Amniotic stem cell (primary cell): Measurements from ENCODE around the gene WAPL.
"Not testable (repeated sequence)": the region's sequence is repeated elsewhere in the genome, so short reads cannot be mapped to it uniquely, and the experiment has no call there.

Experiments used
- DNase-seq: peaks from one replicate; lab custom pipeline; 2025; lab: John Stamatoyannopoulos, UW

The WAPL gene

GRCh38 chr10:86410542-86411124 lies 111.0 kb downstream of the WAPL start:
- no peak for DNase-seq

DNA sequence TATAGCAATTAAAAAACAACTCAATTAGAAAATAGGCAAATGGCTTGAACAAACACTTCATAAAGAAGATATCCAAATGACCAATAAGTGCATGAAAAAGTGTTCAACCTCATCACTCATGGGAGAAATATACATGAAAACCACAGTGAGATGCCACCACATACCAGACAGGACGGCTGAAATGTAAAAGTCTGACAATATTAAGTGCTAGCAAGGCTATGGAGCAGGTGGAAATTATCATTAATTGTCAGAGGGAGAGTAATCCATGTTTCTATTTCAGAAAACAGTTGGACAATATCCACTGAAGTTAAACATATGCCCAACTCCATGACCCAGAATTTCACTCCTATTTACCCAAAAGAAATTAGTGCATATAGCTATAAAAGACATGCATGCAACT lies 112.4 kb downstream of the WAPL start:
- DNase-seq = no peak

GRCh38 chr10:86403183-86403797 lies 118.3 kb downstream of the WAPL start:
- no peak for DNase-seq

GRCh38 chr10:86402283-86402941 lies 119.2 kb downstream of the WAPL start:
- peak; percentile 28 for DNase-seq

GRCh38 chr10:86401588-86402282 lies 119.9 kb downstream of the WAPL start:
- DNase-seq = no peak

DNA sequence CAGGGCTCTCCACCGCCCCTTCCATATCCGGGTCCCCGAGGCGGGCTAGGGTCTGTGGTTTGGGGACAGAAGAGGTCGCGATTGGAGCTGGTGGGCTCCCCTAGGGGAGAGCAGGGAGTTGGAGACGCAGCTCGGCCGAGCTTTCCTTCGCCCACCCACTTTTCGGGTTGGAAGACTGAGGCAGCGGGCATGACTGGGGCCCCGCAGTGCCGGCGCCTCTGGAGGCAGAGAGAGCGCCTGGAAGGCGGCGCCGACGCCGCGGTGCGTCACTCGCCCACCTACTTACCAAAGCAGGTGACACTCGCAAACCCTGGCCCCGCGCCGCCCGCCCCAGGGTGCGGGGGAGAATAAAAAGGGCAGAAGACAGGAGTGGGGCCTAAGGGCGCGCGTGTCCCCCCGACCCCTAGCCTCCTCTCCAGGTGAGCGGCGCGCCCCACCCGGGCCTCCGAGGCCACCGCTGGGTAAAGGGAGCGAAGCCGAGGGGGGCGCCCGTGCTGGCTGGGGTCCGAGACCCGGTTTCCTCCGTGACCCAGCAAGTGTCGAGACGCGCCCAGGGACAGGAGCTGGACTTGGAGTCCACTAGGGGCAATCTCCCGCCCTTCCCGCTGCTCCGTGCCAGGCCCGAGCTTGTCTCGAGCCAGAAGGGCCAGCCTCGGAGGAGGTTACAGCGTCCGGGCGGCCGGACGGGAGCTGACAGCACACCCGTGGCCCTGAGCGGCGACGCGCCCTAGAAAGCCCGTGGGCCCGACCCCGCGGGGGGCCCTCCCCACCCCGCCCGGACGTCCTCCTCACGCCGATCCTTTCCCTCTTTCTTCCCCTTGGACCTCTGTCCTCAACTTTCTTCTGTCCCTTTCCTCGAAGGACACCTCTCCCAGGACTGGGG lies 120.6 kb downstream of the WAPL start:
- DNase-seq = no peak

- DNase-seq = peak; percentile 83
These were observed 121.5 kb downstream of the WAPL start for GRCh38 chr10:86399879-86400704.

- DNase-seq = no peak
These were observed 122.1 kb downstream of the WAPL start for GRCh38 chr10:86399514-86399878.

GRCh38 chr10:86397120-86397519 lies 124.5 kb downstream of the WAPL start:
- no peak for DNase-seq

- DNase-seq = no peak
These were observed 127.6 kb downstream of the WAPL start for GRCh38 chr10:86393862-86394455.

GRCh38 chr10:86393362-86393761 lies 128.2 kb downstream of the WAPL start:
- DNase-seq = no peak

DNA sequence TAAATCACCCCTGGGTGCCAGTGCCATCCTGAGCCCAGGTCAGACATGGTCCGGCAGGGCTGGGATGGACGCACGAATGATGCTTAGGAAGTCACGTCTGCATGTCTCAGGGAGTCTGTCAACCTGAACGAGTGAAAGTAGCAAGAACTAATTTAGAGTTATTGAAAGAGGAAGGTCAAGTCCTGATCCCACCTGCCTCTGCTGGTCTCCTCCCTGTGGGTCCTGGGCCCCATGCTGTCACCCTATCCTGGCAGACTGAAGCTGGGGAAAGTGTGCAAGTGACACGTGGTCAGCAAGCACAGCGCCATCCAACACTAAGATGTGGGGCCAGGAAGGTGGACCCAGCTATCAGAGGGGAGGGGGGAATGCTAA lies 128.9 kb downstream of the WAPL start:
- DNase-seq = no peak

DNA sequence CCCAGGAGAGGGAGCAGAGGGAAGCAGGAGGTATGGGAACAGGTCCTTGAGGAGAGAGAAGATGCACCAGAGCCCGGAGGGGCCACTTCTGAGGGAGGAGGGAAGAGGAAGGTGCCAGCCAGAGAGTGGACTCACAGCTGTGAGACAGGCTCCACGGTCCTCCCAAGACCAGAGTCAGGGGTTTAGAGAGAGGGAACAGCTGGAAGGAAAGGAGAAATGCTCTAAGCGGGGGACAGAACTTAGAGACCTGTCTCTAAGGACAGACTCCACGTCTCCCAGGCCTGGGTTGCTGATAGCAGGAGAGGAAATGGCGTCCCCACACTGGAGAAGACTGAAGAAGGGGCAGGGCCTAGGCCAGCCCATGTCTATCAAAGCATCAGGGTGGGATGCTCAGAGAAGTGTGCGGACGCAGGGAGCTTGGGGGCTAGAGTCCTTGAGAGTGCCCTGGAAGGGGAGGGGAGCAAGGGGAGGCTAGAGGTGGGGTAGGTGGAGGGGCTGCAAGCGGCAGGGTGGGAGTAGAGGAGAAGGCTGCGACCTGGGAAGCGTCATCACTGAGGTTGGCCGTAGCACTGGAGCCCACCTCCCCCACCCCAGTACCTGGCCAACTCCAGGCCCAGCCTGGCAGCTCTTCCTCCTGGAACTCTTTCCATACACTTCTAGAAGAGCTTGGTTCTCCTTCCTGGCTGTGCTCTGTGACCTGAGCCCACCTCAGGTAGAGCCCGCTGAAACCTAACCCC lies 129.4 kb downstream of the WAPL start:
- no peak for DNase-seq

DNA sequence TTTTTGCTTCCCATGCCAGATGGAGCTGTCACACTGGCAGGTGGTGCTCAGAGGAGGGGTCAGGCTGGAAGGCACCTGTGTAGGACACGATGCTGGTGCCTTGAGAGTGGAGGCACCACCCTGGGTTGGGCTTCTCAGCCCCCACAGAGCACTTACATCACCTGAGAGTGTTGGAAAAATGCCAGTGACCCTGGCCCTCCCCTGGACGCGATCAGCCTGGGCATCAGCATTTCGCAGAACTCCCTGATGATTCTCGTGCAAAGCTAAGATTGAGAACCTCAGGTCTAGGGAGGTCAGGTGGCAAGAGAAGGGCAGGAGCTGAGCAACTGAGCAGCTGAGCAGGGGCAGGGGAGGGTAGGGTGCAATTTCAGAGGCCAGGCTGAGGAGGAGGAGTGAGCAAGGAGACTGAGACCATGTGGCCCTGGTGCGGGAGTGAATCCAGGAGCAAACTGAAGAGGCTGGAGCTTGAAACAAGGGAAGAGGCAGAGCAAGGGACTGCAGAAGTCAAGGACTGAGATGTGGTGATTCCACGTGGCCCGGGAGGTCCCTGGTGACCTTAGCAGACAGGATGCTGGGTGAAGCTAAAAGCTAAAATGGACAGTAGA lies 130.3 kb downstream of the WAPL start:
- DNase-seq = no peak

- DNase-seq = no peak
These were observed 131.1 kb downstream of the WAPL start for GRCh38 chr10:86390337-86391120.

GRCh38 chr10:86389441-86390193 lies 132.0 kb downstream of the WAPL start:
- DNase-seq = no peak

DNA sequence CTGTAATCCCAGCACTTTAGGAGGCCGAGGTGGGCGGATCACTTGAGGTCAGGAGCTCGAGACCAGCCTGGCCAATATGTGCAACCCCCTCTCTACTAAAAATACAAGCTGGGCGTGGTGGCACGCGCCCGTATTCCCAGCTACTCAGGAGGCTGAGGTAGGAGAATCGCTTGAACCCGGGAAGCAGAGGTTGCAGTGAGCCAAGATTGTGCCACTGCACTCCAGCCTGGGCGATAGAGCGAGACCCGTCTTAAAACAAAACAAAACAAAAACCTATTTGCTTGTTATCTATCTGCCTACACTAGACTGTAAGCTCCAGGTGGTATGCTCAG lies 132.5 kb downstream of the WAPL start:
- DNase-seq = not testable (repeated sequence)

GRCh38 chr10:86388119-86388704 lies 133.4 kb downstream of the WAPL start:
- no peak for DNase-seq
